H9 (cell line): ENCODE data around the gene LILRB1. TPM values are rescaled to one million over a fixed set of nuclear protein-coding genes. Genes with fewer than 3 reads are reported as not detected.
"Not testable (repeated sequence)": the region's sequence is repeated elsewhere in the genome, so short reads cannot be mapped to it uniquely, and the experiment has no call there.

Experiments
- DNase-seq: peaks from one replicate; pipeline ENCODE4 v3.0.0-alpha.2; 2017
- H2AFZ ChIP-seq: one replicate; pipeline ENCODE4 v1.6.1; 2013; ENCODE audit warnings: mild to moderate bottlenecking, low read length, control low read depth, moderate library complexity
- H2AK5ac ChIP-seq: 2 replicates; pipeline ENCODE4 v1.6.1; 2013; ENCODE audit warnings: low read length, control low read depth, mixed read lengths; ENCODE audit not compliant: insufficient read length
- H2BK120ac ChIP-seq: one replicate; pipeline ENCODE4 v1.6.1; 2013; ENCODE audit warnings: low read depth, mild to moderate bottlenecking, low read length, control low read depth, inconsistent platforms; ENCODE audit not compliant: poor library complexity, severe bottlenecking
- H2BK12ac ChIP-seq: 2 replicates; pipeline ENCODE4 v1.6.1; 2013; ENCODE audit warnings: low read length, control low read depth, mixed read lengths, low read depth; ENCODE audit not compliant: insufficient read length
- H2BK15ac ChIP-seq: 2 replicates; pipeline ENCODE4 v1.6.1; 2013; ENCODE audit warnings: low read depth, low read length, control low read depth
- H2BK20ac ChIP-seq: one replicate; pipeline ENCODE4 v1.6.1; 2013; ENCODE audit warnings: low read depth, mild to moderate bottlenecking, low read length, control low read depth, inconsistent platforms; ENCODE audit not compliant: poor library complexity, severe bottlenecking
- H2BK5ac ChIP-seq: 2 replicates; pipeline ENCODE4 v1.6.1; 2013; ENCODE audit warnings: low read length, control low read depth, mixed read lengths; ENCODE audit not compliant: insufficient read length
- H3K14ac ChIP-seq: 2 replicates; pipeline ENCODE4 v1.6.1; 2013; ENCODE audit warnings: low read length, control low read depth; ENCODE audit not compliant: insufficient read depth
- H3K18ac ChIP-seq: 2 replicates; pipeline ENCODE4 v1.6.1; 2013; ENCODE audit warnings: low read depth, mild to moderate bottlenecking, mixed read lengths, low read length, control low read depth; ENCODE audit not compliant: insufficient read length
- H3K23ac ChIP-seq: 2 replicates; pipeline ENCODE4 v1.6.1; 2013; ENCODE audit warnings: low read length, control low read depth, mixed read lengths, low read depth; ENCODE audit not compliant: insufficient read length
- H3K23me2 ChIP-seq: 2 replicates; pipeline ENCODE4 v1.6.1; 2013; ENCODE audit warnings: low read depth, mild to moderate bottlenecking, mixed read lengths, low read length, control low read depth; ENCODE audit not compliant: insufficient read length, poor library complexity, severe bottlenecking
- H3K27ac ChIP-seq: 2 replicates; pipeline ENCODE4 v1.5.1; 2013; ENCODE audit warnings: low read length, control low read depth, mixed read lengths, low read depth; ENCODE audit not compliant: insufficient read length
- H3K27me3 ChIP-seq: 2 replicates; pipeline ENCODE4 v1.6.1; 2013; ENCODE audit warnings: low read length, control low read depth, inconsistent platforms; ENCODE audit not compliant: insufficient read depth
- H3K4ac ChIP-seq: 2 replicates; pipeline ENCODE4 v1.6.1; 2013; ENCODE audit warnings: low read depth, mild to moderate bottlenecking, control low read depth, inconsistent platforms, low read length, moderate library complexity
- H3K4me1 ChIP-seq: 2 replicates; pipeline ENCODE4 v1.6.1; 2013; ENCODE audit warnings: low read length, control low read depth, inconsistent platforms; ENCODE audit not compliant: insufficient read depth
- H3K4me2 ChIP-seq: 2 replicates; pipeline ENCODE4 v1.6.1; 2013; ENCODE audit warnings: low read length, control low read depth, mixed read lengths; ENCODE audit not compliant: insufficient read length, insufficient read depth
- H3K56ac ChIP-seq: 2 replicates; pipeline ENCODE4 v1.6.1; 2013; ENCODE audit warnings: low read depth, mild to moderate bottlenecking, mixed read lengths, low read length, control low read depth; ENCODE audit not compliant: insufficient read length
- H3K79me1 ChIP-seq: 2 replicates; pipeline ENCODE4 v1.6.1; 2013; ENCODE audit warnings: low read depth, mild to moderate bottlenecking, moderate library complexity, low read length, control low read depth, inconsistent platforms; ENCODE audit not compliant: insufficient read depth, poor library complexity, severe bottlenecking
- H3K79me2 ChIP-seq: 2 replicates; pipeline ENCODE4 v1.6.1; 2013; ENCODE audit warnings: low read length, control low read depth, inconsistent platforms; ENCODE audit not compliant: insufficient read depth
- H3K9ac ChIP-seq: 2 replicates; pipeline ENCODE4 v1.6.1; 2013; ENCODE audit warnings: low read length, control low read depth, mixed read lengths; ENCODE audit not compliant: insufficient read length; ENCODE audit errors: extremely low read depth
- H3K9me3 ChIP-seq: one replicate; pipeline ENCODE4 v1.6.1; 2013; ENCODE audit warnings: low read depth, low read length, inconsistent platforms; ENCODE audit not compliant: control insufficient read depth
- H3T11ph ChIP-seq: one replicate; pipeline ENCODE4 v1.6.1; 2013; ENCODE audit warnings: mild to moderate bottlenecking, low read length, control low read depth, inconsistent platforms
- H4K20me1 ChIP-seq: one replicate; pipeline ENCODE4 v1.6.1; 2013; ENCODE audit not compliant: control insufficient read depth, insufficient read length, insufficient read depth
- H4K5ac ChIP-seq: 2 replicates; pipeline ENCODE4 v1.6.1; 2013; ENCODE audit warnings: low read depth, mild to moderate bottlenecking, mixed read lengths, low read length, control low read depth; ENCODE audit not compliant: insufficient read length
- H4K8ac ChIP-seq: replicated peaks from 2 replicates; pipeline ENCODE4 v1.6.1; 2013; ENCODE audit warnings: low read length, control low read depth, mixed read lengths, low read depth; ENCODE audit not compliant: insufficient read length
- H4K91ac ChIP-seq: 2 replicates; pipeline ENCODE4 v1.6.1; 2013; ENCODE audit warnings: low read depth, mild to moderate bottlenecking, moderate library complexity, mixed read lengths, low read length, control low read depth; ENCODE audit not compliant: insufficient read length
- H3K27ac Mint-ChIP-seq, 3 experiments: 2 replicates in 2 of 3; 3 replicates in 1 of 3; pipeline ENCODE4 v1.8.0; 2020 to 2021; ENCODE audit warnings: mixed read lengths in 3 of 3, mild to moderate bottlenecking in 1 of 3, moderate library complexity in 1 of 3
- H3K27me3 Mint-ChIP-seq: 2 replicates; pipeline ENCODE4 v1.8.0; 2021; ENCODE audit warnings: low read depth, mild to moderate bottlenecking, moderate library complexity, mixed read lengths
- H3K36me3 Mint-ChIP-seq, 3 experiments: 2 replicates in 2 of 3; 3 replicates in 1 of 3; pipeline ENCODE4 v1.8.0; 2020 to 2021; ENCODE audit warnings: low read depth in 3 of 3, mixed read lengths in 3 of 3; ENCODE audit not compliant: insufficient read depth in 1 of 3
- H3K4me1 Mint-ChIP-seq, 2 experiments: 2 replicates each; pipeline ENCODE4 v1.8.0; 2020; ENCODE audit warnings: mixed read lengths in 2 of 2
- H3K4me3 Mint-ChIP-seq, 2 experiments: 2 replicates in 1 of 2; 3 replicates in 1 of 2; pipeline ENCODE4 v1.8.0; 2020 to 2021; ENCODE audit warnings: mild to moderate bottlenecking in 2 of 2, mixed read lengths in 2 of 2, moderate library complexity in 1 of 2
- H3K9me3 Mint-ChIP-seq, 2 experiments: 2 replicates in 1 of 2; 3 replicates in 1 of 2; pipeline ENCODE4 v1.8.0; 2020; ENCODE audit warnings: mild to moderate bottlenecking in 2 of 2, mixed read lengths in 2 of 2, moderate library complexity in 1 of 2
- CTCF ChIP-seq: fragments of 200-600 bp; sonication (generic); conservative IDR thresholded peaks from 3 replicates; pipeline ENCODE4 v1.8.0; 2021; ENCODE audit warnings: antibody characterized with exemption, mild to moderate bottlenecking
- WGBS: extraction: QIAGEN DNeasy Blood & Tissue Kit; methylation state at CpG from one replicate; pipeline ENCODE4 v1.1.7; 2013; ENCODE audit warnings: missing lambda C conversion rate, low lambda C conversion rate, mixed read lengths; ENCODE audit not compliant: insufficient read length; ENCODE audit errors: extremely low coverage; 5-methylcytosine and 5-hydroxymethylcytosine counted together
- total RNA-seq: library from RNA; stranded (reverse); gene quantifications from 2 replicates; pipeline ENCODE4 v1.2.1, GENCODE V29; 2021

LILRB1 gene
- total RNA-seq, 1 experiment from 2014 or later = not detected

- TF ChIP-seq CTCF = peak; percentile 75
- not testable (repeated sequence) for H2BK20ac ChIP-seq, H3K79me2 ChIP-seq, H4K91ac ChIP-seq, H3K27me3 ChIP-seq, H3K23ac ChIP-seq, H3K27me3 Mint-ChIP-seq, H3T11ph ChIP-seq, H2BK5ac ChIP-seq, H2AFZ ChIP-seq, H3K4me2 ChIP-seq, H2BK12ac ChIP-seq, H3K56ac ChIP-seq, H4K8ac ChIP-seq, H2BK120ac ChIP-seq, H4K5ac ChIP-seq, DNase-seq, H3K79me1 ChIP-seq, H3K9ac ChIP-seq, H3K4ac ChIP-seq, H3K4me1 ChIP-seq, H3K14ac ChIP-seq, H3K27ac ChIP-seq, H3K23me2 ChIP-seq, H4K20me1 ChIP-seq, H3K27ac Mint-ChIP-seq, H3K18ac ChIP-seq, H2AK5ac ChIP-seq, H2BK15ac ChIP-seq, H3K4me3 Mint-ChIP-seq, H3K4me1 Mint-ChIP-seq
- Mint-ChIP-seq H3K9me3 (peaks cover 68 to 79% of the 10 kb centered on the region in 2 experiments), H3K36me3 (peaks cover 0 to 10% (median 4%) of the 10 kb centered on the region in 3 experiments; a peak in 5 of 7 replicates)
- peaks cover 32% of the 10 kb centered on the region for H3K9me3 ChIP-seq
- no CpG with 5 or more reads among the region's 10 CpGs for WGBS
Observed at GRCh38 chr19:54676210-54676834, 46.0 kb downstream of the LILRB1 start.
